HL-60 (cell line): ENCODE data around the gene BLOC1S3.

ENCODE experiments used
- CTCF ChIP-seq: IDR thresholded peaks from one replicate; pipeline ENCODE4 v1.5.1; 2011; ENCODE audit warnings: low read length, control low read depth, inconsistent platforms; ENCODE audit not compliant: insufficient read depth
- TF ChIP-seq, protein P1 (sequence below): IDR thresholded peaks from 2 replicates; pipeline ENCODE4 v1.6.1; 2012; ENCODE audit warnings: low read depth; ENCODE audit not compliant: insufficient replicate concordance

- TF ChIP-seq CTCF: no peak
- TF ChIP-seq, protein P1, sequence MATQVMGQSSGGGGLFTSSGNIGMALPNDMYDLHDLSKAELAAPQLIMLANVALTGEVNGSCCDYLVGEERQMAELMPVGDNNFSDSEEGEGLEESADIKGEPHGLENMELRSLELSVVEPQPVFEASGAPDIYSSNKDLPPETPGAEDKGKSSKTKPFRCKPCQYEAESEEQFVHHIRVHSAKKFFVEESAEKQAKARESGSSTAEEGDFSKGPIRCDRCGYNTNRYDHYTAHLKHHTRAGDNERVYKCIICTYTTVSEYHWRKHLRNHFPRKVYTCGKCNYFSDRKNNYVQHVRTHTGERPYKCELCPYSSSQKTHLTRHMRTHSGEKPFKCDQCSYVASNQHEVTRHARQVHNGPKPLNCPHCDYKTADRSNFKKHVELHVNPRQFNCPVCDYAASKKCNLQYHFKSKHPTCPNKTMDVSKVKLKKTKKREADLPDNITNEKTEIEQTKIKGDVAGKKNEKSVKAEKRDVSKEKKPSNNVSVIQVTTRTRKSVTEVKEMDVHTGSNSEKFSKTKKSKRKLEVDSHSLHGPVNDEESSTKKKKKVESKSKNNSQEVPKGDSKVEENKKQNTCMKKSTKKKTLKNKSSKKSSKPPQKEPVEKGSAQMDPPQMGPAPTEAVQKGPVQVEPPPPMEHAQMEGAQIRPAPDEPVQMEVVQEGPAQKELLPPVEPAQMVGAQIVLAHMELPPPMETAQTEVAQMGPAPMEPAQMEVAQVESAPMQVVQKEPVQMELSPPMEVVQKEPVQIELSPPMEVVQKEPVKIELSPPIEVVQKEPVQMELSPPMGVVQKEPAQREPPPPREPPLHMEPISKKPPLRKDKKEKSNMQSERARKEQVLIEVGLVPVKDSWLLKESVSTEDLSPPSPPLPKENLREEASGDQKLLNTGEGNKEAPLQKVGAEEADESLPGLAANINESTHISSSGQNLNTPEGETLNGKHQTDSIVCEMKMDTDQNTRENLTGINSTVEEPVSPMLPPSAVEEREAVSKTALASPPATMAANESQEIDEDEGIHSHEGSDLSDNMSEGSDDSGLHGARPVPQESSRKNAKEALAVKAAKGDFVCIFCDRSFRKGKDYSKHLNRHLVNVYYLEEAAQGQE: no peak
Measured at GRCh38 chr19:45146741-45147205, 31.8 kb upstream of the BLOC1S3 start.
